Testis (tissue), 2 donors: ENCODE results near the gene ACOX2.

Experiments used
- CTCF ChIP-seq, 3 experiments: fragments of 450-650 bp in 2 of 3; fragments of 200-600 bp in 1 of 3; sonication (generic) in 1 of 3; IDR thresholded peaks; one replicate each; pipeline ENCODE4 v1.5.1; 2016 to 2019; ENCODE audit warnings: antibody characterized with exemption in 3 of 3, mild to moderate bottlenecking in 2 of 3, moderate library complexity in 1 of 3
- POLR2A ChIP-seq: fragments of 450-650 bp; IDR thresholded peaks from one replicate; pipeline ENCODE4 v1.6.1; 2017; ENCODE audit warnings: antibody characterized with exemption, mild to moderate bottlenecking, moderate library complexity

- TF ChIP-seq POLR2A (no peak), CTCF (IDR thresholded peaks at IDR 0.05) (no peak)
These were observed 37.7 kb upstream of the ACOX2 start for GRCh38 chr3:58574682-58575081.
